ENCODE measurements around the gene GRID1. TPM values are rescaled to one million over a fixed set of nuclear protein-coding genes. Genes with fewer than 3 reads are reported as not detected.

The GRID1 gene
- total and polyA plus RNA-seq, 11 donors = 0.69 to 3.4 (median 1.6) TPM

DNA sequence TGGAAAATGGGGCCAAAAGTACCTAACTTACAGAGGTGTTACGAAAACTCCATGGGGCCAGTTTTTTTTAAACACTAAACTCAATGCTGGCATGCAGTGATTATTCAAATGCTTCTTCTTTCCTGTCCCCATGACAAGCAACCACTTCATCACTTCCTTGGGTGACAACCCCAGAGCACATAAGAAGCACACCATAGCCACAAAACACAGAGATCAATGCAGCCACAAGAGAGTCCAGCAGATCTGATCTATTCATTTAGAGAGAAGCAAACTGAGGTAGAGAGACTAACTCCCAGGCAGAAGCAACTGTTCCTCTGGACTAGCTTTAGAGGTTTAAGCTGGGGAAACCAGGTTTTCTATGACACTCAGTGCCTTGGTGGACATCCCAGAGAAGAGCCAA lies 180.0 kb downstream of the GRID1 start:
- DNase-seq = no peak
- no peaks in the 10 kb centered on the region for H3K4me1 ChIP-seq
- no peak for ATAC-seq
- intact Hi-C loops (cut with DNase I) = no loop called here
- H3K27ac ChIP-seq = no peak overlapping the region
- H3K36me3 ChIP-seq = no peaks in the 10 kb centered on the region
- peaks cover 0 to 11% (median 0%) of the 10 kb centered on the region in 12 donors for H3K9me3 ChIP-seq
- no peaks in the 10 kb centered on the region for H3K27me3 ChIP-seq
- WGBS, 4 donors = 91 to 100% (median 92%) methylated on average over 1 of the region's 1 CpG
- TF ChIP-seq, protein P1, sequence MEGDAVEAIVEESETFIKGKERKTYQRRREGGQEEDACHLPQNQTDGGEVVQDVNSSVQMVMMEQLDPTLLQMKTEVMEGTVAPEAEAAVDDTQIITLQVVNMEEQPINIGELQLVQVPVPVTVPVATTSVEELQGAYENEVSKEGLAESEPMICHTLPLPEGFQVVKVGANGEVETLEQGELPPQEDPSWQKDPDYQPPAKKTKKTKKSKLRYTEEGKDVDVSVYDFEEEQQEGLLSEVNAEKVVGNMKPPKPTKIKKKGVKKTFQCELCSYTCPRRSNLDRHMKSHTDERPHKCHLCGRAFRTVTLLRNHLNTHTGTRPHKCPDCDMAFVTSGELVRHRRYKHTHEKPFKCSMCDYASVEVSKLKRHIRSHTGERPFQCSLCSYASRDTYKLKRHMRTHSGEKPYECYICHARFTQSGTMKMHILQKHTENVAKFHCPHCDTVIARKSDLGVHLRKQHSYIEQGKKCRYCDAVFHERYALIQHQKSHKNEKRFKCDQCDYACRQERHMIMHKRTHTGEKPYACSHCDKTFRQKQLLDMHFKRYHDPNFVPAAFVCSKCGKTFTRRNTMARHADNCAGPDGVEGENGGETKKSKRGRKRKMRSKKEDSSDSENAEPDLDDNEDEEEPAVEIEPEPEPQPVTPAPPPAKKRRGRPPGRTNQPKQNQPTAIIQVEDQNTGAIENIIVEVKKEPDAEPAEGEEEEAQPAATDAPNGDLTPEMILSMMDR (IDR thresholded peaks at IDR 0.05) = no peak
- no peak for TF ChIP-seq POLR2A (IDR thresholded peaks at IDR 0.05)
- H3K4me3 ChIP-seq = no peak overlapping the region

DNA sequence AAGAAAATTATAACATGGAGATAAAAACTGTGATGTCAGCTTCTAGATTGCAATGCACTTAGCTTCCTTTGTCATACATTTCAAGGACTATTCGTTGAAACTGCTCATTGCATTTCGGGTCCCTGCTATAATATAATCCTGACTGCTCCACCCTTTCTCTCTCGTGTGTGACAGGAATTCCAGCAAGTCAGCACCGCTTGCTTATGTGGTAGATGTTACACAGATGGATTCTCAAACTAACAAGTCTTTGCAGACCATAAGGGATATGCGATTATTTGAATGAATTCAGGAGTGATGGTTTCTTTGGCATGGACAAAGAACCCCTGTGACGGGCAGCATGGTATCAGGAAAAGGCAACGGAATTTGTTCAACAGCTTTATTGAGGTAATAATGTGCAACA lies 184.0 kb downstream of the GRID1 start:
- no peaks in the 10 kb centered on the region for H3K4me1 ChIP-seq
- no peaks in the 10 kb centered on the region for H3K27me3 ChIP-seq
- no peak overlapping the region for H3K4me3 ChIP-seq
- intact Hi-C loops (cut with DNase I) = no loop called here
- peaks cover 0 to 11% (median 0%) of the 10 kb centered on the region in 12 donors for H3K9me3 ChIP-seq
- no peaks in the 10 kb centered on the region for H3K36me3 ChIP-seq
- H3K27ac ChIP-seq = no peak overlapping the region
- ATAC-seq (no peak), DNase-seq (no peak)
- TF ChIP-seq, protein P1 (IDR thresholded peaks at IDR 0.05) = no peak
- TF ChIP-seq POLR2A (IDR thresholded peaks at IDR 0.05) = no peak
- 73 to 82% (median 77%) methylated on average over 7 of the region's 7 CpGs for WGBS, 4 donors

DNA sequence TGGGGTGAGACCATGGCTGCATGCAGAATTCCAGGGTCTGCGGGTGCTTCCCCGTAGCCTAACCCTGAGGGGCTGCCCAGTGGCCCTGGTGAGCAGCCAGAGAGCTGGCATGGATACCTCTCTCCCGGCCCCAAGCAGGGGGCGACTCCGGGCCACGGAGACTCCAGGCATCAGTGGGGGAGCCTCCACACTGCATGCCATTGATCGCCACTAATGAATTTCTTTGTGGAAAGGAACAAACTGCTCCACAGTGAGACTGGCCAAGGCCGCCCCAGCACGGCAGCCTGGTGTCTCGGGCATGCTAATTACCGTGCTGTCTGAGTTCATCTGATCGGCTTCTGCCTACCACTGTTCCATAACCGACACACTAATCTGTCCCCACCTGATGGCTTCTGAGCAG lies 184.4 kb downstream of the GRID1 start:
- Histone ChIP-seq H3K27me3 (no peaks in the 10 kb centered on the region), H3K27ac (no peak overlapping the region), H3K4me3 (no peak overlapping the region), H3K4me1 (no peaks in the 10 kb centered on the region), H3K9me3 (peaks cover 0 to 11% (median 0%) of the 10 kb centered on the region in 12 donors), H3K36me3 (no peaks in the 10 kb centered on the region)
- no peak for ATAC-seq
- TF ChIP-seq, protein P1 (IDR thresholded peaks at IDR 0.05) = no peak
- no peak for TF ChIP-seq POLR2A (IDR thresholded peaks at IDR 0.05)
- intact Hi-C loops (cut with DNase I) = no loop called here
- DNase-seq = no peak
- 74 to 84% (median 78%) methylated on average over 11 to 13 of the region's 13 CpGs for WGBS, 4 donors

DNA sequence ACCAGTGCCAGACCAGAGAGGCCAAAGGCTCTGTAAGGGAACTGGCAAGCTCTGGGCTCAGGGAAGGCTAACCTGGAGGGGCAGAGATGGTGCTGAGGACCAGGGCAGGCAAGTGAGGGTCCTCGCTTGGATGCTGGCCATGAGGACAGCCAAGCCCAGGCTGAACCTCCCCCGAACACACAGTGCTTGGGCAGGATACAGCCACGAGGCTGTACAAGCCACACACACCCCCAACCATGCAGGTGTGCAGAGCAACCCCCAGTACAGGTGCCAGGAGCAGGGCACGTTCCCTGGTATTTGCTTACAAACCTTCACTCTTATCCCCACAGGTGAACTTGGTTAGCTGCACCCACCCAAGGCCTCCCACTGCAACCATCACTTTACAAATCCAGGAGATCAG lies 185.7 kb downstream of the GRID1 start:
- 73 to 89% (median 83%) methylated on average over 3 to 4 of the region's 4 CpGs for WGBS, 4 donors
- Histone ChIP-seq H3K36me3 (no peaks in the 10 kb centered on the region), H3K4me3 (no peak overlapping the region), H3K9me3 (peaks cover 0 to 6% (median 0%) of the 10 kb centered on the region in 12 donors), H3K27me3 (no peaks in the 10 kb centered on the region), H3K4me1 (no peaks in the 10 kb centered on the region), H3K27ac (no peak overlapping the region)
- TF ChIP-seq, protein P1 (IDR thresholded peaks at IDR 0.05) = no peak
- TF ChIP-seq POLR2A (IDR thresholded peaks at IDR 0.05) = no peak
- ATAC-seq = peak in 1 of 4 donors; percentile 13
- DNase-seq = no peak
- intact Hi-C loops (cut with DNase I) = no loop called here
